CD4-positive, alpha-beta T cell treated with Interleukin-17A for 4 hours (primary cell): ENCODE data around the gene SERTAD2.
A peak's percentile ranks its signal among the peaks of the same experiment; 100 is the strongest.

Experiments
- DNase-seq: peaks from one replicate; pipeline ENCODE4 v3.0.0-alpha.2; 2020; ENCODE audit warnings: mixed read lengths

SERTAD2 gene

GRCh38 chr2:64627860-64628841, 25.6 kb downstream of the SERTAD2 start:
- no peak for DNase-seq

- DNase-seq: no peak
These were observed 26.6 kb downstream of the SERTAD2 start for GRCh38 chr2:64626963-64627760.

- no peak for DNase-seq
These were observed 27.4 kb downstream of the SERTAD2 start for GRCh38 chr2:64626146-64626809.

- no peak for DNase-seq
These were observed 28.2 kb downstream of the SERTAD2 start for GRCh38 chr2:64625299-64626145.

- DNase-seq: no peak
These were observed 28.9 kb downstream of the SERTAD2 start for GRCh38 chr2:64624862-64625261.

GRCh38 chr2:64624108-64624610, 29.6 kb downstream of the SERTAD2 start:
- DNase-seq: no peak

GRCh38 chr2:64623242-64623850, 30.4 kb downstream of the SERTAD2 start:
- no peak for DNase-seq

GRCh38 chr2:64622443-64623241, 31.1 kb downstream of the SERTAD2 start:
- no peak for DNase-seq

- DNase-seq: no peak
These were observed 33.1 kb downstream of the SERTAD2 start for GRCh38 chr2:64620661-64621060.

DNA sequence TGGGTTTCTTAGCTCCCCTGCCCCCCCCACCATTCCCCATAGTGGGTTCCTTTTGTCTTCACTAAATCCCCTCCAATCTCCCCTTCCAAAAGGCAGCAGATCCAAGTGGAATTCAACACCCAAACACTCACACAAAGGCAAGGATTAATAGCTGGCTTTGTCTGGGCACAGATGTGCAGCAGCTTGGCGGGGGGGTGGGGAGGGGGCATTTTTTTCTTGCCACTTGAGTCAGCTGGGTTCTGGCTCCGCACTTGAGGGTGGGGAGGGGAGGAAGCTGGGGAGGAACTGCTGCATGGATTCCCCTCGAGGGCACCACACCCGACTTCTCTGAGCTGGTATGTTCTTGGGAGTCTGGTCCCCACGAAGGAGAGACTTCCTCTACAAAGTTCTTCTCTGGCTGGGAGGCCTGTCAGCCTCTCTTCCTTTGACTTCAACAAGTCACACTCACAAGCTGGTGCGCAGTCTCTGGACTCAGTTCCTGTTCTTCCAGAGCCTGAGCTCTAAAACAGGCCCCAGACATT, 36.0 kb downstream of the SERTAD2 start:
- DNase-seq: no peak

DNA sequence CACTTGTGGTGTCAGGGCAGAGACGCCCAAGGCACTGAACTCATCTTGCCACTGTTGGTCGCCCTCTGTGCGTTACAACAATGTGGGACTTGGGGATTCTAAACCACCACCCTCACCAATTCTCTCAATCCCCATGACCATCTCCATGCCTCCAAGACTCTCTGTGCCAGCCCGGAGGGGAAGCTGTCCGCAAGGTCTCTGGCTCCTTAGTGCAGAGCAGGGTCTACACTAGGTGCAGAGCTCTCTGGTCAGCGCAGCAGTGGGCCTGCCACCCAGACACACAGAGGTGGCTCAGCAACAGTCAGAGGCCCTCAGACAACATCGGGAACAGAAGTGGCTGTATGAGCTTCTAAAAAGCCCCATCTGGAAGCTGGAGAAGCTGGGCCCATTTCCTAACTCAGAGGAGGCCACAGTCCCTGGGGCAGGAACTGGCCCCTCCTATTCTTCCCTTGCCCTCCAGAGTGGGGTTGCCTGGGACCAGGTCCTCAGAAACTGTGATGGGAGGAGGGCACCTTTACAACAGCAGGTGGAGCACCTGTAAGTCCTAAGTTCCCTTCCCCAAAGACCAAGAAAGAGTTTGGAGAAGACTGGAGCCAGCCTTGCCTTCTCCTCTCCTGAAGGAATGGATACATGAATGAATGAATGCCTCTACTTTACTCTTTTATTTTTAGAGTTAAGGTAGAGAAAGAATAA, 37.7 kb downstream of the SERTAD2 start:
- DNase-seq: no peak

DNA sequence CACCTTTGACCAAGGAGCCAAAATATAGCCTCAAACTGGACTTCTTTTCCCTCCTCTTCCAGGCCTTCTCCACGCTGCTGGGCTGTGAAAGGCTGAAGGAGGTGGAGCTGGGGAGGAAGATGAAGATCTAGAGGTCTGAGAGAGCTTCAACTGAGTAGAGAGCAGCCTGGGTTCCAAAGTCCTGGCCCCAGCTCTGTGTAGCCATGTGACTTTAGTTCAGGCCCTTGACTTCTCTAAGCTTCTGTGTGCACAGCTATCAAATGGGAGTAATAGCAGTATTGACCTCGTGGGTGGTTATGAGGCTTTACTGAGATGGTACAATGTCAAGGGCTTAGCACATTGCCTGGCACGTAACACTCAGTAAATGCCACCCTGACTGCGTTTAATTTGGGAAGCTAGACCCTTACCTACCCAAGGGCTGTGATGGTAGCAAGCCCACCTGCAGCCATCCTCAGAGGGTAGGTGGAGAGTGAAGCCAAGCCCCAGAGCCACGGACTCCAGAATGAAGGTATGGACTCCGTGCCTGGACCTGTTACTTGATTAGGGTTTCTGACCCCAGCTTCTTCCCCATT, 38.4 kb downstream of the SERTAD2 start:
- no peak for DNase-seq

GRCh38 chr2:64613276-64613675, 40.4 kb downstream of the SERTAD2 start:
- DNase-seq: no peak

DNA sequence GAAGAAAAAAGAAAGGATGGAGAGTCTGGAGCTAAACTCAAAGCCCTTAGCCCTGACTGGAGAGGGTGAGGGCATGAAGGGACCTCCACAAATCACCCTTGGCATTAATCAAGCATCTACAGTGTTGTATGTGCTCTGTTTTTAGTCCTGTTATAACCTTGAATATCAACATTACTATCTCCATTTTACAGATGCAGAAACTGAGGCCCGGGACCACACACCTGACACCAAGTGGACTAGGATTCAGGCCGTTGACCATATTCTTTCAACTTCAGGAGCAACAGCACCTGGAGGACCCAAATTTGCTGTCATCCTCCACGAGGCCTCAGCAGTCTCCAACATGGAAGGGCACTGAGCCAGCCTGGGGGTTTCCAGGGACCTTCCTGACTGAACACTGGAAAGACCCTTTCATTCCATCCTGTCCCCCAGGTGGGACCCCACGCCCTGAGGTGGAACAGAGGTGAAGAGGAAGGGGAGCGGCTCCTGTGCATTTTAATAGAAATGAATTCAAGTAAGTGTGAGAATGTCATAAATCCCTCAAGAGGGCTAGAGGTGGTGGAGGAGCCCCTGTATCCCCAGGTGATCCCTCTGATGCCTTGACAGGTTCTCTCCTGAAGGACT, 41.0 kb downstream of the SERTAD2 start:
- DNase-seq: no peak

DNA sequence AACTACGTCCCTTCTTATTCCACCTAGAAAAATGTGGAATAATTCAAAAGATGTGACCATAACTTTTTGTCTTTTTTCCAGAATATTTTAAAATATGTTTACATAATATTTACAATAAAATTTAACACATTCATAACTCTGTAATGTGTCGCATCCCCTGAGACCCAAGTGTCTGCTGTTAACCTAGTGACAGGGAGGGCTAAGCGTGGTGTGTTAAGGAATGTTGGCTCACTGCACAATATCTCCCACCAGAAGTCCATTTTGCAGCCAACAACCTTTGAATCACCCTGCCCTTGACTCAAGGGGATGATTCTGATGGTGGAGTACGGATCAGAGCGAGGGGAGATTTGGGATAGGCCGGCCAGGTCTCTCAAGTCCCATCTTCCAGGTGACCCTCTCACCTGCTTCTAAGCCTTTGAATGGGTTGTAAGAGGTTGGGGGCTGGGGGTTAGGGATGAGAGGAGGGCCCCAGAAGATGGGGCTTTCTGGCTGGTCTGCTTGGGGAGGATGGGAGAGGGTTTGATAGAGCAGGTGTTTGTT, 43.3 kb downstream of the SERTAD2 start:
- no peak for DNase-seq

GRCh38 chr2:64609942-64610281, 43.8 kb downstream of the SERTAD2 start:
- DNase-seq: no peak

DNA sequence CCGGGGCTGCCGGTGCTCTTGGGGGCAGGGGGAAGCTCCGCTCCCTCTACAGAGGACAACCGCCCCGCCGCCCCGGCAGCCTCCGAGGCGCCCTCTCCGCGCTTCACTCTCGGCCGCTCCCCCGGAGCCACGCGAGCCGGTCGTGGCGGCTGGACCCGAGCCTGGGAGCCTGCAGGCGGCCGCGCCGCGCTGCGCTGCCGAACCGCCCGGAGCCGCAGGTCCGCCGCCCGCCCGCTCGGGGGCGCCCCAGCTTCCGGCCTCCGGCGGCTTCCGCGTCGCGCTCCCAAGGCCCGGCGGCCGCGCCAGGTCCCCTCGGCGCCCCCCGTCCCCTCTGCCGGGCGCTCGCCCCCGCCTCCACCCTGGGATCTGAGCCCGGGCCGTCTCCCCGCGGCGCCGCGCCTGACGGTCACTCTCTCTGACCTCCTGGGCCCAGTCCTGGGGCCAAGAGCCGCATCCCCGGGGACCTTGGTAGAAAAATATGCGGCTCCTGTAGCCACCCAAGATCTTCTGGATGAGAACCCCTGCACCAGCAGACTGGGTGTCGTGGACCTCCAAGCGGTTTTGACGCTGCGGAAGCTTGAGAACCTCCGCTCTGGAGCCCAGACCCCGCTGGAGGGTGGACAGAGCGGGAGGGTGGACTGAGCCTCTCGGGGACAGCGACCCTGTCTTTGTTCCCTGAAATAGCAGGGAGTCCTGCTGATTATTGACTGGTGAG, 44.3 kb downstream of the SERTAD2 start:
- DNase-seq: peak; percentile 77

DNA sequence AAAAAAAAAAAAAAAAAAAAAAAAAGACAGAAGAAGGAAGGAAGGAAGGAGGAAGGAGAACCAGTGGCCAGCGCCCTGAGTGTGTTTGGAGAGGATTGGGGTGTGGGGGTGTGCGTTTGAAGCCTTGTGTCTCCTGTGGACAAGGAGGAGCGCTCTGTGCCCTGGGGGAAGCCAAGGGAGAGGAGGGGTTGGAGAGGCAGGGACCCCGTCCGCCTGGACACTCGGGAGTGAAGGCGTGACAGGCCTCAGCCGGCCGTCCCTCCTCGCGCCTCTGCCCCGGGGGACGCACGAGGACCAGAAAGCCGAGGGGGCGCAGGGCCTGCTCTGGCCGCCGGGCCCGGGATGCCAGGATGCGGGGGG, 44.9 kb downstream of the SERTAD2 start:
- no peak for DNase-seq
